Fibroblast of villous mesenchyme (primary cell): ENCODE results near the gene ZBP1. TPM values are rescaled to one million over a fixed set of nuclear protein-coding genes. Genes with fewer than 3 reads are reported as not detected.

Experiments used
- DNase-seq: peaks from one replicate; pipeline ENCODE4 v3.0.0-alpha.2; 2010; ENCODE audit warnings: low read depth
- H3K4me3 ChIP-seq: 2 replicates; pipeline ENCODE4 v1.5.1; 2011; ENCODE audit warnings: low read depth, mild to moderate bottlenecking, low read length
- total RNA-seq: library from RNA; depleted of rRNA; stranded (reverse); fragments of >200 nt; gene quantifications from 2 replicates; pipeline ENCODE4 v1.2.3, GENCODE V29; 2012
- TF ChIP-seq, protein P1 (sequence below): IDR thresholded peaks from 2 replicates; pipeline ENCODE4 v1.5.1; 2012; ENCODE audit warnings: low read depth, mild to moderate bottlenecking, low read length; ENCODE audit not compliant: insufficient read depth

The ZBP1 gene
- total RNA-seq, 1 donor: not detected

DNA sequence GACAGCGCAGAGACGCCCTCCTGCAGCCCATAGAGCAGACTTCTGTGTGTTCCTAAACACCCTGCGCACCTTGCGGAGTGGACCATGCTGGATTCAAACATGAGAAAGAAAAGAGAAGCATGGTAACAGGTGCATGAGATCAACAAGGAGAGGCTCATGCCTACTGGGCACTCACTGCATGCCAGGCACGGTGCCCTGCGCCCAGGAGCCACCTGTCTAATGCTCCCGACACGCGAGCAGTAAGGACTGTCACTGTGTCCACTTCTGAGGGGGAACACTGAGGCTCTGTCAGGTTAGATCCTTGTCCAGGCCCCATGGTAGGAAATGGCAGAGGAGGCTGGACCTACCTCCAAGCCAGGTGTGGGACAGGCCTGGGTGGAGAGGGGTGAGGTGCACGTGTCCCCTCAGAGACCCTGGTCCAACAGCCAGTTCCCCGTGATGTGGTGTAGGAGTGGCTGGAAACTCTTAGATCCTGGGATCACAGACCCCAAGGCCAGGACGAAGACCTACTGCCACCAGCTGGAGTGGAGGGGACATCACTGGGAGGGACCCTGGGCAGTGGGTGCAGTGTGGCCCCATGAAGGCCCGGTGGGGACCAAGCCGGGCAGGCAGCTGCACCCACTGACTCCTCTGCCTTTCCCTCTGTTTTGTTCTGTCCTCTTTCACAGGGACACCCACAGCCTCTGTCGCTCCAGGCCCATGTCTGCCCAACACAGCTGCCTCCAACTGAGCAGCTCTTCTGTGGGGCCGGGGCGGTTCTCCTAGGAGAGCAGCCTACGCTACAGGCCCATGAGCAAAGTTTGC lies 29.5 kb downstream of the ZBP1 start:
- no peak for DNase-seq
- TF ChIP-seq, protein P1, sequence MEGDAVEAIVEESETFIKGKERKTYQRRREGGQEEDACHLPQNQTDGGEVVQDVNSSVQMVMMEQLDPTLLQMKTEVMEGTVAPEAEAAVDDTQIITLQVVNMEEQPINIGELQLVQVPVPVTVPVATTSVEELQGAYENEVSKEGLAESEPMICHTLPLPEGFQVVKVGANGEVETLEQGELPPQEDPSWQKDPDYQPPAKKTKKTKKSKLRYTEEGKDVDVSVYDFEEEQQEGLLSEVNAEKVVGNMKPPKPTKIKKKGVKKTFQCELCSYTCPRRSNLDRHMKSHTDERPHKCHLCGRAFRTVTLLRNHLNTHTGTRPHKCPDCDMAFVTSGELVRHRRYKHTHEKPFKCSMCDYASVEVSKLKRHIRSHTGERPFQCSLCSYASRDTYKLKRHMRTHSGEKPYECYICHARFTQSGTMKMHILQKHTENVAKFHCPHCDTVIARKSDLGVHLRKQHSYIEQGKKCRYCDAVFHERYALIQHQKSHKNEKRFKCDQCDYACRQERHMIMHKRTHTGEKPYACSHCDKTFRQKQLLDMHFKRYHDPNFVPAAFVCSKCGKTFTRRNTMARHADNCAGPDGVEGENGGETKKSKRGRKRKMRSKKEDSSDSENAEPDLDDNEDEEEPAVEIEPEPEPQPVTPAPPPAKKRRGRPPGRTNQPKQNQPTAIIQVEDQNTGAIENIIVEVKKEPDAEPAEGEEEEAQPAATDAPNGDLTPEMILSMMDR: no peak
- no peak overlapping the region for H3K4me3 ChIP-seq

DNA sequence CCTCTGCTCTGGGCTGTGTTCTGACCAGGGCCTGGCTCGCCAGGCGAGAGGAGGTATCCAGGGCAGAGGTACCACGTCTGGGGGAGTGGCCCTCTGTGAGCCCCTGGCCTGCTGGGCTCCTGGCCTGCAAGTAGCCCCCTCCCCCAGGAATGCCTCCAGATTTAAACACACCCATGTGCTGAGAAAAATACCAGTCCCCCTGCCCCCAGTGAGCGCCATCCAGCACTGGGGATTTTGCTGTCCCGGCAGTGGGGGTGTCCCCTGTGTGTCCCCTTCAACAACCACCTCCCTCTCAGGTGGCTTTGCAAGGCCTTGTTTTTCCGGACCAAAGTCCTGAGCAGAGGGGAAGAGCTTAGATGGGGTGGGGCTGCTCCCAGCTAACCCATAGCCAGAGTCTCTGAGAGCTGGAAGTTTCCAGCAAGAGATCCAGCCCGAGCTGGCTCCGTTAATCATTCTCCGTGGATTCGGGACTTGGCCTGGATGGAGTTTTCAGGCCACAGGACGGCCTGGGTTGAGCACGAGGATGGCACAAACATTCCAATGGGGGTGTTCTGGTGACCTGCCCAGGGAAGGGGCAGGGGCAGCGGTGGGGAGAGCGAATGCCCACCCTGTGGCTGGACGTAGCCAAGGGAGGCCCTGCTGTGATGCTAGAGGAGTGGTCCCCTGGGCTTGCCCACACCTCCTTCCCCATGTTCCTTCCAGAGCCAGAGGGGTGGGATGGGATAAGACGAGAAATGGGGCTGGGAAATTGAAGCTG lies 30.3 kb downstream of the ZBP1 start:
- H3K4me3 ChIP-seq: no peak overlapping the region
- DNase-seq: no peak
- TF ChIP-seq, protein P1: no peak

DNA sequence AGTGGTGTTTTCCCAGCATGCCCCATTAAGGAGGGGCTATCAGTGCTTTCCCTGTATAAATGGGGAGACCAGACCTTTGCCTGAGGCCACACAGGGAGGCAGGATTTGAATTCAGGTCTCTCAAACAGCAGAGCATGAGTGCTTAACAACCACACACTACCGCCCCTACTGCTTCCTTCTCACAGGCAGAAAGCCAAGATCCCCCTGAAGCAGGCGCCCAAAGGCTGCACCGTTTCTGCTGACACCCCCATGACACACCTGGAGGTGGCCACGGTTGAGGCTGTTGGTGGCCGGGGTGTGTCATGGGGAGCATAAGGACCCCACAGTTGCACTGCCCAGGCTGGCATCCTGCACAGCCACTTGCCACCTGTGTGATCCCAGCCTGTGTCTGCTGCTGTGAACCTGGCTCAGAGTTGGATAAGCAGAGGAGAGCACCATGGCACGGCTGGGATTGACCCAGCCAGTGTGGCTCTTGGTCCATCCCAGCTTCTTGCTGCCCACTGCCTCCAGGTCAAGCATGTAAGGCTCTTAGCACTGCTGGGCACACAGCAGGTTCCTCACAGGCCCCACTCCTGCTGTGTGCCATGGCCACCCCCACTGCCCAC lies 31.0 kb downstream of the ZBP1 start:
- H3K4me3 ChIP-seq: no peak overlapping the region
- TF ChIP-seq, protein P1: no peak
- no peak for DNase-seq

DNA sequence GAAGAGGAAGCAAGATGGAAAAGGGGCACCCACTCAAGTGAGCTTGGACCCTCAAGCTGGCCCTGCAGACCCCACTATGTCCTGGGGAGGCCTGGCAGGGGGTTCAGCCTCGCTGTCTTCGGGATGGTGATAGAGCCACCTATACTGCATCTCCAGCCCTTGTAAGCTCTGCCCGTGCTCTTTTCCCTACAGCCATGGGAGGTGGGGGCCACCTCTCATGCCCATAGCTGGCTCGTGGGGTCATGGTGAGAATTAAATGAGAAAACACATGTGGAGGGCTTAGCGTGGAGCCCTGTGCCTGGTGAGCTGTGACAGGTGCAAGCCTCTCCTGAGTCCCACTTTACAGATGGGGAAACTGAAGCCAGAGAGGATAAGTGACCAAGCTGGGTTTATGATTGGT lies 31.6 kb downstream of the ZBP1 start:
- TF ChIP-seq, protein P1: no peak
- no peak for DNase-seq
- H3K4me3 ChIP-seq: no peak overlapping the region

DNA sequence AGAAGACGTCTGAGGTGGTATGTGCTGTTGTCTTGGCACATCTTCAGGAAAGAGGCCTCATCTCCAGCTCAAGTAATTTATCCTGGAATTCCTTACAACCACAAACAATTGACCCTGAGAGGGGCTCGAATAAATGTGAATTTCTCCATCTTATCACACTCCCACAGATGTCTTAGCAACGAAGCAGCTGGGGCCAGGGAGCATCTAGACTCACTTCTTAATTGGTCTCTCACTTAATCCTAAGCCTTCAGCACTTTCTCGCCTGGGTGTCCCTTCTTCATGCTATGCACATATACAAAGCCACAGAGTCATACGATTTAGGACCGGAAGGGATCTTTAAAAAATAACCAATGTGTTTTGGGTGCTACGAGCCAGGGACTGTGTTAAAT lies 32.2 kb downstream of the ZBP1 start:
- TF ChIP-seq, protein P1: no peak
- no peak overlapping the region for H3K4me3 ChIP-seq
- no peak for DNase-seq

DNA sequence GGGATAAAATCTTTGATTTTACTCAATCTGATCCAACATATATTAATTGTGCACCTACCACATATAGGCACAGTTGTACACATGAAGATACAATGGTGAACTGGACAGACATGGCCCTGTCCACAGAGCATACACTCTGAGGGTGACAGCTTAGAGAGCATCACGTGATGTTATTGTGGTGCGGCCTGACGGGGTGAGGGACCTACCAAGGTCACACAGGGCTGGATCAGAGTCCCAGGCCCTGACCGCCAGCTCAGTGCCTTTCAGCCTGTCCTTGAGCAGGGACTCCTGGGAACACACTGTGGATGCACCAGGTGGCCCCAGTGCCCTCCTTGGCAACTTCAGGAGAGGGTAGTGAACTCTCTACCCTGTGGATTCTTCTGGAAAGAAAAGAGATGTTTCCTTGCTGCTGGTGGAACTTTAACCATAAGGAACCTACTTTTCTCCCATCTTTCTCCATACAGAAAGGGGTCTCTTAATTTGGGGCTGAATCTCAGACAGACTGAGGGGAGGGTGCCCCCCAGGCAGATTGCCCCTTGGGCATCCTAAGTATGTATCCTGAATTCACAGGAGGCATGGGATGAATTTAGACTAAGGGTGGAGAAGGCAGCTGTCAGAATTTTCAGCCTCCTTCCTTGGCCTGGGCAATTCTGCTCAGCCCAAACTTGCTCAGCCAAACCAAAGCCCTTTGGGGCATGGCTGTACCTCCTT lies 32.8 kb downstream of the ZBP1 start:
- no peak for DNase-seq
- TF ChIP-seq, protein P1: no peak
- H3K4me3 ChIP-seq: no peak overlapping the region
